ENCODE data around the gene ZCCHC2. TPM values are rescaled to one million over a fixed set of nuclear protein-coding genes. Genes with fewer than 3 reads are reported as not detected.

ZCCHC2 gene
- total and polyA plus RNA-seq, 2 of the 8 experiments (the other 6 are each of a cell fraction or from before 2014, with no cell fraction given) = 13.5 to 18.6 TPM

- no peak for TF ChIP-seq JUND (IDR thresholded peaks at IDR 0.05; ENCODE audit: low read length)
- TF ChIP-seq BACH1 (IDR thresholded peaks at IDR 0.05; ENCODE audit: low read length) = no peak
- 0 out of 4 replicates have a peak, but pooled peaks of 1 of the 2 experiments have one; percentile 43 for TF ChIP-seq SIN3A (conservative IDR thresholded peaks at IDR 0.05 in 1 of 2, IDR thresholded peaks at IDR 0.05 in 1 of 2; ENCODE audit: low read depth in 1 of 2, low read length in 2 of 2)
- no peak for TF ChIP-seq EGR1 (IDR thresholded peaks at IDR 0.05; ENCODE audit: borderline replicate concordance, low read depth, low read length)
- TF ChIP-seq BRCA1 (IDR thresholded peaks at IDR 0.05; ENCODE audit: low read depth, low read length) = no peak
- TF ChIP-seq TEAD4 (IDR thresholded peaks at IDR 0.05; ENCODE audit: low read depth, low read length) = no peak
- peak; percentile 57 for TF ChIP-seq SUZ12 (IDR thresholded peaks at IDR 0.05; ENCODE audit: low read length)
- TF ChIP-seq GABPA (IDR thresholded peaks at IDR 0.05; ENCODE audit: borderline replicate concordance, insufficient read depth, low read length) = no peak
- TF ChIP-seq CBX8 (IDR thresholded peaks at IDR 0.05; ENCODE audit: borderline replicate concordance, low read depth, low read length) = no peak
- TF ChIP-seq RBBP5 (IDR thresholded peaks at IDR 0.05; ENCODE audit: borderline replicate concordance, low read depth, low read length) = peak; percentile 77
- no peak for TF ChIP-seq TCF12 (IDR thresholded peaks at IDR 0.05; ENCODE audit: low read depth, low read length)
- no peak for TF ChIP-seq TBP (IDR thresholded peaks at IDR 0.05; ENCODE audit: low read depth, low read length)
- no peak for TF ChIP-seq CTCF (IDR thresholded peaks at IDR 0.05; ENCODE audit: control extremely low read depth in 1 of 3, insufficient read depth in 1 of 3, low read depth in 1 of 3, low read length in 3 of 3)
- no peak for TF ChIP-seq EP300 (IDR thresholded peaks at IDR 0.05; ENCODE audit: borderline replicate concordance in 1 of 2, low read depth in 2 of 2, low read length in 2 of 2)
- TF ChIP-seq EZH2 (IDR thresholded peaks at IDR 0.05; ENCODE audit: low read depth, low read length, severe bottlenecking) = no peak
- TF ChIP-seq ASH2L (IDR thresholded peaks at IDR 0.05; ENCODE audit: low read length) = peak; percentile 76
- peak; percentile 17; the same call in 1 of the 2 replicates for TF ChIP-seq PHF8 (conservative IDR thresholded peaks at IDR 0.05; ENCODE audit: low read depth, low read length)
- peak; percentile 18; the same call in 1 of the 2 replicates for TF ChIP-seq E2F6 (IDR thresholded peaks at IDR 0.05)
Observed at GRCh38 chr18:62523631-62524439, 1.0 kb downstream of the ZCCHC2 start (continued).
